ENCODE data around the gene DOLPP1. TPM values are rescaled to one million over a fixed set of nuclear protein-coding genes. Genes with fewer than 3 reads are reported as not detected.

DOLPP1 gene
- total RNA-seq, 4 donors from 2014 or later: 1.0 to 10.2 (median 9.7) TPM; not detected in 1

DNA sequence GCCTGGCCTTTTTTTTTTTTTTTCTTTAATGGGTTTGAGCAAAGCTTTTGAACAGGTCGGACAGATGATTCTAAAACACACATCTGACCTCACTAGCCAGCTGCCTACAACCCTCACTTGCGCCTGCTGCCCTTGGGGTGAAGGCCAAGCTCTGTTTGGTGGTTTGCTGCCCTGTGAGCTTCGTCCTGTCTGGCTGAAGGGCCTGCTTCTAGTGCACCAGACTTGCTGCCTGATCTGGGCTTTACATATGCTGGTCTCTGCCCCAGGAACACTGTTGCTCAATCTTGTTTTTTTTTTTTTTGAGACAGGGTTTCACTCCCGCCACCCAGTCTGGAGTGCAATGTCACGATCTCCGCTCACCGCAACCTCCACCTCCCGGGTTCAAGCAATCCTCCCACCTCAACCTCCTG lies 16.4 kb upstream of the DOLPP1 start:
- Histone ChIP-seq H3K27me3 (no peaks in the 10 kb centered on the region), H3K36me3 (no peaks in the 10 kb centered on the region), H3K4me3 (no peak overlapping the region), H3K9me3 (no peaks in the 10 kb centered on the region), H3K27ac (no peak overlapping the region), H3K4me1 (no peaks in the 10 kb centered on the region)
- intact Hi-C loops (cut with DNase I; ENCODE audit: low total_unique reads): no loop called here
- TF ChIP-seq, protein P1, sequence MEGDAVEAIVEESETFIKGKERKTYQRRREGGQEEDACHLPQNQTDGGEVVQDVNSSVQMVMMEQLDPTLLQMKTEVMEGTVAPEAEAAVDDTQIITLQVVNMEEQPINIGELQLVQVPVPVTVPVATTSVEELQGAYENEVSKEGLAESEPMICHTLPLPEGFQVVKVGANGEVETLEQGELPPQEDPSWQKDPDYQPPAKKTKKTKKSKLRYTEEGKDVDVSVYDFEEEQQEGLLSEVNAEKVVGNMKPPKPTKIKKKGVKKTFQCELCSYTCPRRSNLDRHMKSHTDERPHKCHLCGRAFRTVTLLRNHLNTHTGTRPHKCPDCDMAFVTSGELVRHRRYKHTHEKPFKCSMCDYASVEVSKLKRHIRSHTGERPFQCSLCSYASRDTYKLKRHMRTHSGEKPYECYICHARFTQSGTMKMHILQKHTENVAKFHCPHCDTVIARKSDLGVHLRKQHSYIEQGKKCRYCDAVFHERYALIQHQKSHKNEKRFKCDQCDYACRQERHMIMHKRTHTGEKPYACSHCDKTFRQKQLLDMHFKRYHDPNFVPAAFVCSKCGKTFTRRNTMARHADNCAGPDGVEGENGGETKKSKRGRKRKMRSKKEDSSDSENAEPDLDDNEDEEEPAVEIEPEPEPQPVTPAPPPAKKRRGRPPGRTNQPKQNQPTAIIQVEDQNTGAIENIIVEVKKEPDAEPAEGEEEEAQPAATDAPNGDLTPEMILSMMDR (IDR thresholded peaks at IDR 0.05): no peak
- TF ChIP-seq POLR2A (IDR thresholded peaks at IDR 0.05): no peak
- DNase-seq: no peak

DNA sequence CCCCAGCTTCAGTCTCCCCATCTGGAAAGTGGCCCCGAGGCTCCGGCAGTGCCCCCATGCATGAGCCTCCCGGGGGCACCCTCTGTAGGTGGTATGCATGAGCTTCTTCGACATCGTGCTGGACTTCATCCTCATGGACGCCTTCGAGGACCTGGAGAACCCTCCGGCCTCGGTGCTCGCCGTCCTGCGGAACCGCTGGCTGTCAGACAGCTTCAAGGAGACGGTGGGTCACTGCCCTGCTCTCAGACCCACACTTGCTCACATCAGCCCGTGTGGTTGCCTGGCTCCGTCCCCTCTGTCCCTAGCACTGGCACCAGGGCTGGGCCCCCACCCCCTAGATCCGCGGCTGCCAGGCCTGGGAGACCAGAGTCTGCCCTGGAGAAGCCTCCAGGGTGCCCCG lies 12.8 kb upstream of the DOLPP1 start:
- Histone ChIP-seq H3K27ac (no peak overlapping the region), H3K9me3 (no peaks in the 10 kb centered on the region), H3K4me1 (no peaks in the 10 kb centered on the region), H3K4me3 (no peak overlapping the region), H3K27me3 (no peaks in the 10 kb centered on the region), H3K36me3 (no peaks in the 10 kb centered on the region)
- intact Hi-C loops (cut with DNase I; ENCODE audit: low total_unique reads): no loop called here
- no peak for TF ChIP-seq POLR2A (IDR thresholded peaks at IDR 0.05)
- TF ChIP-seq, protein P1 (IDR thresholded peaks at IDR 0.05): no peak
- DNase-seq: no peak

DNA sequence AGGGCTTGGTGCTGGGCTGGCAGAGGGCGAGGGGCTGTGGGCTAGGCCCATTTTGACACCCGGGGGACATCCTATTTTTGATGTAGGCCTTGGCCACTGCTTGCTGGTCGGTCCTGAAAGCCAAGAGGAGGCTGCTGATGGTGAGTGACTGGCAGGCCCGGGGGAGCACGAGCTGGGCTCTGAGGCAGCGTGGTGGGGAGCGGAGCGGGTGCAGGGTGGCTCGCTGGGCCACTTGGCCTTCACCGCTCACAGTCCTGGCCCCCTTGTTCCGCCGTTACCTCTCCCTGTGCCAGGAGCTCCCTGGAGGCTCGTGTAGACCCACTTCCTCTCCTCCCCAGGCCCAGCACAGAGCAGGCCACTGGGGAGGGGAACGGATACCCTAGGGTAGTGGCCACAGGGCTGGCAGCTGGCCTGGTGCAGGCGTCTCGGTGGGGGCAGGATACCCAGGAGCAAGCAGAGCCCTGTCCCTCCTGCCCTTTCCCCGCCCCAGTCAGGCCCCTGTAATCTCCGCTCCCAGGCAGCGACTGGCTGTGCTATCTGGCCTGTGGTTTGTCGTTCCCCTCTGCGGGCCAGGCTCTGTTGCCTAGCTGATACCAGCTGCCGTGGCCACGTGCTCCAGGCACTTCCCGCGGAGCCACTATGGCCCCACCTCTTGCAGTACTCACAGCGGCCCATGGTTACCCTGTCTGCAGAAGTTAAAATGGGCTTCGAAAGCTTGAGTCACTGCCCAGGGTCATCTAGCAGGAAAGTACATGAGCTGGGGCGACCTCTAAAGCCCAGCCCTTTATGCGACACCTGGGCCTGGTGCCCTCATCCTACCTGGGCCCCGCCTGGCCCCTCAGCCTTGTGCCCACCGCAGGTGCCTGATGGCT lies 11.7 kb upstream of the DOLPP1 start:
- Histone ChIP-seq H3K27me3 (no peaks in the 10 kb centered on the region), H3K36me3 (no peaks in the 10 kb centered on the region), H3K4me3 (no peak overlapping the region), H3K27ac (no peak overlapping the region), H3K4me1 (no peaks in the 10 kb centered on the region), H3K9me3 (no peaks in the 10 kb centered on the region)
- TF ChIP-seq POLR2A (IDR thresholded peaks at IDR 0.05): no peak
- TF ChIP-seq, protein P1 (IDR thresholded peaks at IDR 0.05): no peak
- intact Hi-C loops (cut with DNase I; ENCODE audit: low total_unique reads): no loop called here
- no peak for DNase-seq

DNA sequence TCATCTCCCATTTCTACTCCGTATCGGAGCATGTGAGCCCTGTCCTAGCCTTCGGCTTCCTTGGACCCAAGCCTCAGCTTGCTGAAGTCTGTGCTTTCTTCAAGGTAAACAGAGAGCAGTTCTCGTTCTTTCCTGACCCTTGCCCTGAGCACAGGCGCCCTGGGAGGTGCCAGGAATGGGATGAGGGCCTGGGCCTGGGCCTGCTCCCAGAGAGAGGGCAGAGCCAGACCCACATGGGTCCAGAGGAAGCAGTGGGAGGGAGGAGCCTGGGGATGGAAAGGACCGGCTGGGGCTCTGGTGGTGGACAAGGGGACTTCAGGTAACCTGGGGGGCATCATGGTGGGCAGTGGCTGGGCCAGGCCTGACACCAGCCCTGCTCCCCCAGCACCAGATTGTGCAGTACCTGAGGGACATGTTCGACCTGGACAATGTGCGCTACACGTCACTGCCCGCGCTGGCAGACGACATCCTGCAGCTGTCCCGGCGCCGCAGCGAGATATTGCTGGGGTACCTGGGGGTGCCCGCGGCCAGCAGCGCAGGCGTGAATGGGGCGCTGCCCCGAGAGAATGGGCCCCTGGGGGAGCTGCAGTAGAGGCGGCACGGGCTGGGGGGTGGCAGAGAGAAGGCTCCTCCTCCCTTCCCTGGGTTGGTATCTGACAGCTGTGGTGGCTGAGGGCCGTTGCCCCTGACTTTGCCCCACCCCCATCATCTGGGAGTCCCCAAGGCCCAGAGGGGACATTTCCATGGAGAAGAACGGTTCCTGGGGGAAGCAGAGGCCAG lies 10.9 kb upstream of the DOLPP1 start:
- H3K27me3 ChIP-seq: no peaks in the 10 kb centered on the region
- no peak overlapping the region for H3K4me3 ChIP-seq
- H3K9me3 ChIP-seq: no peaks in the 10 kb centered on the region
- no peak for DNase-seq
- TF ChIP-seq POLR2A (IDR thresholded peaks at IDR 0.05): no peak
- TF ChIP-seq, protein P1 (IDR thresholded peaks at IDR 0.05): no peak
- H3K4me1 ChIP-seq: no peaks in the 10 kb centered on the region
- intact Hi-C loops (cut with DNase I; ENCODE audit: low total_unique reads): no loop called here
- no peak overlapping the region for H3K27ac ChIP-seq
- no peaks in the 10 kb centered on the region for H3K36me3 ChIP-seq
